SKM-1 (cell line): ENCODE measurements around the gene WSCD1.

ENCODE experiments used
- DNase-seq: peaks from one replicate; lab custom pipeline; 2025; ENCODE audit not compliant: unreplicated experiment; lab: John Stamatoyannopoulos, UW

The WSCD1 gene

DNA sequence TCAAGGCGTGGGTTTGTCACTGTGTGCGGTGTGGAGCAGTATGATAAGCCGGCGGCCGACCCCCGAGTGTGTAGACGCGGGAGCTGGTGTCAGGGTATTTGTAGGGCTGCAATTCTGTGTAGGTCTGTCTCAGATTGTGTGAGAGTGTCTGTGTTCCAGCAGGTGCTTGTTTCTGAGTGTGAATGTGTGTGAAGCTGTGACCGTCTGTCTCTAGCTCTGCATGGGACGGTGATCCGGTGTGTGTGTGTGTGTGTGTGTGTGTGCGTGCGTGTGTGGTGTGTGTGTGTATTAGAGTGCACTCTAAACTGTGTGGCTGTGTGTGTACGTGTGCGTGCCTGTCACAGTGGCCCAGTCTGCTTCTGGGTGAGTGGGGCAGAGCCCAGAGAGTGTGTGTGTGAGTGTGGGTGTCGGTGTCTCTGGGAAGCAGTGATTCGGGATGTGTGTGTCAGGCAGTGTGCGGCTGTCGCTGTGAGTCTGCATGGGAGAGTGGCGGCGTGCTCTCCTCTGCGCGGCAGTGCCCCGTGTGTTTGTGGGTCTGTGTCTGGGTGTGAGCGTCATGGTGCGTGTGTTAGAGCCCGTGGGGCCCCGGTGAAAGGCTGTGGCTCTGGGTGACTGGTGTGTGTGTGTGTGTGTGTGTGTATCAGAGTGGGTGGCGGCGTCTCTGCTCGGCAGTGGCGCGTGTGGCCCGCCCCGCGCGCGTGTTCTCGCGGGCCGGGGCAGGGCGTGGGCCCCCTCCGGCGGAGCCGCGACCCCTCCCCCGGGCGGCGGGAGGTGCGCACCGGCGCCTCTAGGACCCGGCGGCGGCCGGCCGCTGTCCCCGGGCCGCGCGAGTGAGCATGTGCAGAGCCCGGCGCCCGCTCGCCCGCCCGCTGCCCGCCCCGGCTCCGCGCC, at the start of gene WSCD1:
Gene WSCD1, plus strand, starts transcription at position 841 of the 891 bp plus-strand sequence. CDS start 10,280 bp downstream, outside the sequence.
- DNase-seq = no peak

DNA sequence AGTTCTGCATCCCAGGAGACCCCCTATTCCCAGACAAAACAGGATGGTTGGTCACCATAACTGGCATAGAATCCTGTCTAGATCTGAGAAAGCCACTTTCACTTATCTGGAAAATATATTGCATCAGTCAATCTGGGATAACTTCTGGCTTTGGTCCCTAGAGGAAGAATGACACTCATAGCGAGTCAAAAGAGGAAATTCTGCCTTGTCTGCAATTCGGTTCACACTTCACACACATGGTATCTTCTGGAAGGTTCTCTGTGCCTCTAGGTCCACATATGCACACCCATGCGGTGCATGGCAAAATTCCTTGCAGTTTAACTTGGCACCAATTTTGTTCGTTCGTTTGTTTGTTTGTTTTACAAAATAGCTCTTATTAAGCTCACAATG, 49.2 kb upstream of the WSCD1 start:
- no peak for DNase-seq

DNA sequence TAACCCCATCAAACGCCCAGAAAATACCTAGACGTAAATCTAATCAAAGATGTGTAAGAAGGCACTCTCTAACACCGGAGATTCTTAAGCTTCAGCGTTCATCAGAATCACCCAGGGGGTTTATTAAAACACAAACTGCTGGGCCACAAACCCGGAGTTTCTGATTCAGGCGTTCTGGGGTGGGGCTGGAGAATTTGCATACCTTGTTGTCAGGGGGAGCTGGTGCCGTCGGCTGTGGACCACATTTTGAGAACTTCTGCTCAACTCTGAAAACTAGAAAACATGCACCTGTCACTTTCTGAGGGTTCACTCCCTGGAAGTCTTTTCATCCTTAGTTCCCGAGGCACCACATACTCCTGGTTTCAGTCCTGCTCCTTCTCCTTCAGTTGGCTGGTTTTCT, 48.6 kb upstream of the WSCD1 start:
- no peak for DNase-seq

DNA sequence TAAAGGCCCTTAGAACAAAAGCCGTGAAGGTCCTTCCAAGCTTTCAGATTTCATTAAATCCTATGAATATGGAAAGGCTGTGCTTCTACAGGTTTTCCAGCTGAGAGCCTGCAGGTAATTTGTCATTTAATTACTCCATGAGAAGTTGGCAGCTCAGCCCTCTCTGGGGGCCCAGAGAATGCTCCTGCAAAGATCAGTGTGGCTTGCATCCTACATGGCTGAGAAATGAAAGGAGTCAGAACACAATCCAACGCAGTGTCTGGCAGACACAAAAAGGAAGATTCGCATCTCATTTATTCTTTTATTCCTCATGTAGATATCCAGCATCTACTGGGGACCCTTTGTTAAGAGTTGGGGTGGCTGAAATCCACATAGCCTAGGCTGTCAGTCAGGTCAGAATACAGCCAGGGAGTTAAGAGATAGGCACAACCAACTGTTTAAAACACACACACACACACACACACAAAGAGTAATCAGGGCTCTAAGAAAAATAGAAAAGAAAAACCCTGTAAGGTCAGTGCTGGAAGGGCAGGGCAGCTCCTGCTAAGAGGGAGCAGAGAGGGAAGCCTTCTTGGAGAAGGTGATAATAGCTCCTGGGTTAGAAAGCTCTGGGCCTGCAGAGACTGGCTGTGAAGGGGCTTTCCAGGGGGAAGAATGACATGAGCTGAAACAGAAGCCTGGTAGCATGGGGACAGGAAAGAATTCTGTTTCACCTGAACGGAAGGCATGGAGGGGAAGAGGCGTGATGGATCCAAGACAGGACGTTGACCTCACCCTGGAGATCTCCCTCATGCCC, 46.9 kb upstream of the WSCD1 start:
- no peak for DNase-seq

DNA sequence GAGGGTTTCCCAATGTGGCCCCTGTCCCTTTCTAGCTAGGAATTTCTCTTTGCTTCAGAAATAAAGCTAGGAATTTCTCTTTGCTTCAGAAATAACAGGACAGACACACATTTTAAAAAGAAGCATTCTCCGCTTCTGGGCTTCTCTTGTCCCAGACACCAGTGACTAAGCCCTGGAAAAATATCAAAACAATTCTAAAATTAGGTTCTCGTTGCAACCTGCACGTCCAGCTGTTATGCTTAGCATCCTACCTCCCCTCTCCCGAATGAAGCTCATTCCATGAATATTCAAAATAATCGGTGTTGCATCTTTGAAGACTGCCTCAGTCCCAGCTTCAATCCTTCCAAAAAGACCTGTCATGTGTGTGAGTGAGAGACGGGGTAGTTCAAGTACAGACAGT, 45.6 kb upstream of the WSCD1 start:
- no peak for DNase-seq

DNA sequence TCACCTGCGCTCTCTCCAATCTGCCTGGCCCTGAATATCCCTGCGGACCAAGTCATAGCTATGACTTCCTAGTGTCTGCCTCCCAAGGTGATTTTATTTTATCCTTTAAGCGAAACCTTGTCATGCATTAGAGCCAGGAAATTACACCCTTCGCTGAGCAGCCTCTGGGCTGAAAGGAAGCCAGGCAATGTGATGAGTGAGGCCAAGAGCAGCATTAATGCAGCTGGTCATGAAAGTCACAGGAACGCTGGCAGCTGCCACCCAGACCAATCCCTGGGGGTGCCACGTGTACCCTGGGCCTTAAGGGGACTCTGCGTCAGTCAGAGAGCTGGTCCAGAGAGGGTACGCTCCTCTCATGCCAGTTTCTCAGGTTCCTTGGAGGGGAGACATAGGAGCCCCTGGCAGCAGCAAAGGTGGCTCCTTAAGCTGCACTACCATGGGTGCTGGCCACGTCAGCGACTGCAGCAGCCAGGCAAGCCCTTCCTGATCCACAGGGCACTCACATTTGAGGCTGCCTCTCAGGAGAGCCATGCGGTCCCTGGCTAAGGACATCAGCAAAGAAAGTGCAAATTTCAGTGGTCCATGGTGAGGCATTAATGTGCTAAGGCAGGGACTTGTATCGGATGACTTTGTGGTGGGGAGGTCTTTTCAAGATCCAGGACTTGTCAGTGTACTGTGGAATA, 42.7 kb upstream of the WSCD1 start:
- DNase-seq = no peak

DNA sequence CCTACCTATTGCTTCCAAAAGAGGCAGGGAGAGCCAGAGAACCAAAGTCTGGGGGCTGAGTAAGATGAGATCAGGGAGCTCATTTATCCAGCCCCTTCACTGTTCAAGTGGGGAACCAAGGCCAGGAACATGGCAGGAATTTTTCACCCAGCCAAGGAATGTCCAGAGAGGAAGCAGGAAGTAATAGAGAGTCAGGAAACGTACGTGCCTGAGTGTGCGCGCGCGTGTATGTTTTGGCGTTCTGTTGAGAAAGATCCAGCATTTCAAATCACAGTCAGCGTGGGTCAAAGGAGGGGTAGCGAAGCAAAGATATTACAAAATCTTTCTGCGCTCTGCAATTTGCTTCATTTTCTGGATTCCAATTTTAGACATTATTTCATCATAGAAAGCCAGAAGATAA, 41.9 kb upstream of the WSCD1 start:
- no peak for DNase-seq

DNA sequence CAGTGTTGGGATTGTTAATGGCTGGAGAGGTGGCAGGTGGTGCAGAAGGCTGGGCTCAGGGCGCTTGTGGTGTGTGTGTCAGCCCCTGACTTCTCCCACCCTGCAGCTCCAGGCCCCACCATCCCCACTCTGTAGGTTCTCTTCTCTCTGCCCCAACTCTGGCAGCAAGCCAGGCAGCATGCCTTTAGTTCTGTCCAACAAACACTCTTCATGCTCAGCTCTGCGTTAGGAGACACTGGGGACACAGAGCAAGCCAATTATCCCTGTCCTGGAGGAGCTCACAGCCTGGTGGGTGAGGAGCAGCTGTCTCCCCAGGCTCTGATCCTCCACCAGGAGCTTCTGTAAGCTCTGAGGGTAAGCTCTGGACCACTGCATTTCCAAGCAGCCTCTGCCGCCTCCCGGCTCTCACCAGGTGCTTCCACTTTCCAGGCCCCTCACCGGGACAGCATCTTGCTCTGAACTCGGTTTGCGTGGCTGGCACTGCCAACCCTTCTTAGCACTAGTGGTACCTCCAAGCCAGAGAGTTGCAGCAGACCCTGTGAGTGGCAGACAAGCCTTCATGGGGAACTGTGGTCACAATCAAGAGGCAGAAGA, 34.3 kb upstream of the WSCD1 start:
- no peak for DNase-seq

DNA sequence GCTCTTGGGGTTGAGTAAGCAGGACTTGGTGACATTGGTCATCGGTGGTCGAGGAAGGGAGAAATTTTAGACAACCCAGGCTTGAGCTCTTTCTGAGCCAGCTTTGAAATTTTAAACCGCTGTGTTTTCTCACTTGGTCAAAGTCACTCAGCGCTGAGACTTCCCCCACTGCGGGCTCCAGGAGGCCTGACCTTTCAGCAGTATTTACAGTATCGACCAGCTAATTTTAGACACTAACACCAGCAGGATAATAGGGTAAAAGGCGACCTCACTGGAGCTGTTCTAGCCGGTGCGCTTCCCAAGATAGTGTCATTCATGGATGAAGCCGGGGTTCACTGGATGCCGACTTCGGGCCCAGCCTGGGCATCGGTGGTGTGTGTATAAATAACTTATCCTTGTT, 29.7 kb upstream of the WSCD1 start:
- DNase-seq = no peak

DNA sequence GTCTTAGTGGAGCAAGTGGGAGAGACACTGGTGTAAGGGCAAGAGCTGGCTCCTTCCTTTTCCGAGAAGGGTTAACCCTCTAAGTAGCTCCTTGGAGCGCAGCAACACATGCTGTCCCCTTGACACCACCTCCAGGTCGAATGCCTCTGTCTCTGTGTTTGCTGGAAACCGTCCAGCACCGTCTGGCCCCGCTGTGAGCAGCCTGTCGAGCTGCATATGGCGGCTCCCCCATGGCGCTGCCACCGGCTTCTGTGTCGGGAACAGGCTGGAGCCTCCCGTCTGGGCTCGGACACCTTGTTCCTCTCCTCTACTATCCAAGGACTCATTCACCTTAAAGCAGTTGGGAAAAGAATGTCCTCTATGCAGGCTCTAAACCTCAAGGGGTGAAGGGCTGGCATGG, 28.9 kb upstream of the WSCD1 start:
- DNase-seq = no peak

DNA sequence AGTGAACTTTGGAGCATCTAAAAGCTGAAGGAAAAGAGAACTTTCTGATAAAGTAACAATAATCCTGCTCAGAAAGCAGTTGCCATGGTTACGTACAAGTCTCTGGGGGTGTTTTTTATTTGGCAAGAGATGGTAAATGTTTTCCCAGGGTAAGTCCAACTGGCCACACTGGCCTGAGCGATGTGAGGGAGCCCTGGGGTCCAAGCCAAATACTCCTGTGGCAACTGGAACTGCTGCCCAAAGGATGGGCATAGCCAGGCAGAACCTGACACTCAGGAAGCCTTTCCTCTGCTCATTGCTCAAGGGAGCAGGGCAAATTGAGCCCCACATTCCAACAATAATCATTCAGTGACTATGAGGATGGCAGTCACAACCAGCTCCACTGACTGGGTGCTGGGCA, 26.8 kb upstream of the WSCD1 start:
- no peak for DNase-seq

DNA sequence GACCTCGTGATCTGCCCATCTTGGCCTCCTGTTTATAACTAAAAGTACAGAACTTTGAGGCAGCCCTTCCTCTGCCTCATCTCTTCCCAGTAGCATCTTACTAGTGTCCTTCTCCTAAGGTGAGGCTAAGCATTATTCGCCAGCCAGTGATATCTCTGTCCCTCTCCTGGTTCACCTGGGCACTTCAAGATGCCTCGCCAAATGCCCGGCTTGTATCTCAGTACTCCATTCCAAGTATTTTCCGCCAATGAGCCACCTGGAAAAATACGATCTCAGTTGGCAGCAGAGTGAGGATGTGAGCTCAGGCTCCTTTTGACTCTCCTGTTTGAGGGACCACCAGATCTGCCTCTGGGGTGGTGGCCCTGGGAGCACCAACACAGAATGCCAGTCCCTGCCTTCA, 25.9 kb upstream of the WSCD1 start:
- no peak for DNase-seq

DNA sequence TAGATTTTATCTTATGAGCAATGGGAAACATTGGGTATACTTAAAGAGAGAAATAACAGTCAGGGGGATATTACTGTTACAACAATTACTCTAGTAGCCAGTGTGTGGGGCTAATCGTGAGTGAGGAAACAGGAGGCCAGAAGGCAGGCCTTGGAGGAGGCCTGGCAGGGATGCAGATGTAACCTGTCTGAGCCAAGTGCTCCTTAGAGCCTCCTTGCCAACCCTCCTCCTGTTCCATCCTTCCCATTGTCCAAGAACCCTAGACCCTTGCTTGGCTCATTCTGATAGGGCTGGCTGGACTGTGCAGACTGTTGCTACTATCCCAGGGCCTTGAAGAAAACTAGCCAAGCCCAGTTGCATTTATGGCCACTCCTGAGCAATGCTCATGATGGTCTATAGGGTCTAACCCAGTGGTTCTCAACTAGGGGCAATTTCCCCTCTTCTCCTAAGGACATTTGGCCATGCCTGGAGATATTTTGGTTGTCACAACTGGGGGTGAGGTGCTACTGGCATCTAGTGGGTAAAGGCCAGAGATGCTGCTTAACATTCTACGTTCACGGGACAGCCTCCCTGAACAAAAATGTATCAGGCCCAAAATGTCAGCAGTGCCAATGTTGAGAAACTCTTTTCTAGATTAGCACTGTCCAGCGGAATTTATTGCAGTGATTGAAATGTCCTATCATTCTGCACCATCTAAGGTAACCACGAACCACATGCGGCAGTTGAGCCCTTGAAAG, 24.4 kb upstream of the WSCD1 start:
- DNase-seq = no peak

DNA sequence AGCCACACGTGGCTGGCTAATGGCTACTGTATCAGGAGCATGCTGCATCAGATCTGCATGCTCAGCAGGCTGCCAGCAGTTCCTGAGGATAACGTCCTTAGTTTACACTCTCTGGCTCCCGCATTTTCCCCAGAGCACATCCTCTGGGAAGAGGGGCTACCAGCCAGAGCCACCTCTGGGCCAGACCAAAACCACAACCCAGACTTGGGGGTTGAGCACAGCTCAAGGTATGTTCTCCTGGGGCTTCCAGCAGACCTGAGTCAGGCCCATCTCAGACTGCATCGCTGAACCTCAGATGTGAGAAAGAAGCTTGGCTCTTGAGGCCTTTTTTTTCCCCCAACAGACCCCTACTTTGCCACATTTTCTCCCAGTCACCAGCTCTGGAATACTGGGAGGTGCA, 23.7 kb upstream of the WSCD1 start:
- no peak for DNase-seq

DNA sequence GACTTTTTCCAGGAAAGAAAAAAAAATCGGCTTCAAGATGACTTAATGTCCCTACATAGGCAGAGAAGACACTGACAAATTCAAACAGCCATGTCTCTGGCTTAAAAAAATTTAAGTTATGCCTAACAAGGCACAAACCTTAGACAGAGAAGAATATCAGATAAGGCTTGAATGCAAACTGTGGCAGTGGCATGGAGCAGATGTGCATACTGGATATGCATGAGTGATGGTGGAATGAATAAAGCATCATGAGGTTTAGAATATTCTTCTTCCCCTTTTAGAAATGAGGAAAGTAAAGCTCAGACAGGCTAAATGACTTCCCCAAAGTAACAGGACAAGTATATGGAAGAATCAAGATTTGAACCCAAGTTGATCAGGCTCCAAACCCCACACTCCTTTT, 23.2 kb upstream of the WSCD1 start:
- DNase-seq = no peak

DNA sequence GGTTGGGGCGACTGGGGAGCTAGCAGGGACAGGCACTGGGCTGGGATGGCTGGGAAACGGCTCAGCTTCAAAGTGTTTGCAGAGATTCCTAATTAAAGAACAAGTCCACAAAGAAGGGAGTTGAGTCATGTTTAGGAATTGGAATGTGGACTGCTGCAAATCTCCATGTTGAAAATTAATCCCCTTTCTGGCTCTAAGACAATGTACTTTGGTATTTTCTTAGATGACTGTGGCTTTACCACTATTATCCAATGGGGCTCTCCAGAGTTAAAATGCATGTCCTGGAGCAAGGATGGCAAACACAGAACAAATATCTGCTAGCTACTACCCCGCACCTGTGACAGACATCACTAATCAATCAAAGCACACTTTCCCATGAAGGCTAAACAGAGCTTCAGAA, 22.2 kb upstream of the WSCD1 start:
- no peak for DNase-seq

DNA sequence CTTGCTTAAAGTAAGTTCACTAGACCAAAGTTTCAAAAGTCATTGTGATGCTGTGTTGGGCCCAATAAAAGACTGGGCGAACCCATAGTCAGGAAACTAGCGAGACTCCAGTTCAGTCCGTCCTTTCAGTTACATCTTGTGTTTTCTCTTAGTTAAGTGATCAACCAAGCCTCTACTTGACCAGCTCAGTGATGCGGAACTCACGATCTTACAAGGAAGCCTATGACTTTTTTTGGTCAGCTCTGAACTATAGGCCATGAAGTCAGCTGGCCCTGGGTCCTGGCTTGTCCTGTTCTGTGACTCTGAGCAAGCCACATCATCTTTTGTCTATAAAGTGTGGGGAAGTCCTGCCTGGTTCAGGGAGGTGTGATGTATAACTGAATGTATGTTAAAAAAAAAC, 21.7 kb upstream of the WSCD1 start:
- no peak for DNase-seq

DNA sequence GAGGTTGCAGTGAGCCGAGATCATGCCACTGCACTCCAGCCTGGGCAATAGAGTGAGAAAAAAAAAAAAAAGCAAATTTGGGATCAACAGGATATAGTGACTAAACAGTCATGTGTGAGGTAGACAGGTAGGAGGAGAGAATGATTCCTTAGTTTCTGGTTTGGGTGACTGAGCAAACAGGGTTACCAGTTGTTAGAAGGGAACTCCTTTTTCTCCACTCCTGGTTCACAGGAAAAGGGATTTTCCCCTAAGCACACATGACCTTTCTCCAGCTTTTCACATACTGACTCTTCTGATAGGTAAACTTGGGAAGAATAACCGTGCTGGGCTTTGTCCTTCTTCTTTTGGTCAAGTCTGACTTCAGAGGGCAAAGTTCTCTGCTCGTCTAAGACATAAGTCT, 17.3 kb upstream of the WSCD1 start:
- DNase-seq = no peak

DNA sequence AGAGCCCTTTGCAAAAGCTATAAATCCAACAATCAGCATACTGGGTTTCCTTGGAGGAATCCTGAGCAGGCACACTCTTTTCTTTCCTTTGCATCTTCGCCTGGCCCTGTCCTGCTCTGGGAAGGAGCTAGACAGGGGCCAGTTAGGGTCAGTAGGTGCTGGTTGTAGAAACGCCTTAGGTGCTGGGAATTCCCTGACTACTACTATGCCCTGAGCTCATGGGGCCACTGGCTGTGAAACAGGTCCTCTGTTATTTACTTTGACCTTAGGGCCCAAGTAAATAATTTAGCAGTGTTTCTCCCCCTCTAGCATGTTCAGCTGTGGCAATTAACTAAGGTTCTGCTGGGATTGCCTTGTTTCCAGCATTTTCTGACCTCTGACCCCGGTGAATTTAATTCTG, 15.8 kb upstream of the WSCD1 start:
- DNase-seq = no peak

DNA sequence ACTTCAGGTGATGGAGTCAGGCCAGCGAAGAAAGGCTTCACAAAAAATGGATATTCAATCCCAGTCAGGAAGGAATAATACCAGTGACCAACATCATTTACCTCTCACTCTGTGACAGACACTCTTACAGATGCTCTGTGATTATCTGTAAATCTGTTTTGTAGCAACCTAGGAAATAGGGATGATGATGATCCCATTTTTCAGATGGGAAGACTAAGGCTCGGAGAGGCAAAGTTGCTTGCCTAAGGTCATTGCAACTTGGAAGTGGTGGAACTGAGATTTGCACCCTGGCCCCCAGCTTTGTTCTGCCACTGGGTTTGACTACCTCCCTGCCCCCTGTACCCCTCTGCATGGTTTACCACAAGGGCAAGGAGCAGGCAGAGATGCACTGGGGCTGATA, 14.1 kb upstream of the WSCD1 start:
- DNase-seq = no peak

DNA sequence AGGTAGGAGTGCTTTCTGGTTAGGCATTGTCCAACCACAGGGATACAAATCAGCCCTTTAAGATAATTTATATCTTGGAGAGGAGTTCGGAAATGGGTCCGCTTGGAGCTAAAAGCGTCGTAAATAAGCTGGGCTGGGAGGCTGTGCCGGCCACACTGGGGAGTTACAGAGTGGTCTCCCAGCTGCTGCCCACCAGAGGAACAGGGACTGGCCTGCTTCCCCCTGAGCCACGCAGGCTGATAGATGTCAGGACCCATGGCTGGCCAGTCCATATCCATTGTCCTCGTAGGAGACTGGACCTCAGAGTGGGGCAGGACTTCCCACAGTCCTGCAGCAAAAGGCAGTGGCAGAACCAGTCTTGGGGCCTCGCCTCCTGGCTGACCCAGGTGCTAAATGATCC, 12.6 kb upstream of the WSCD1 start:
- DNase-seq = no peak
